Lung (tissue), 12 donors: Measurements from ENCODE around the gene MALT1. TPM values are rescaled to one million over a fixed set of nuclear protein-coding genes. Genes with fewer than 3 reads are reported as not detected.

Source experiments
- ATAC-seq: fragments of 200-7000 bp; cut with Tn5 transposase; one replicate; pipeline ENCODE4 v1.9.1; 2020; ENCODE audit warnings: moderate number of reproducible peaks; ENCODE audit not compliant: insufficient read depth, low FRiP score
- DNase-seq, 3 donors: peaks; one replicate each; pipeline ENCODE4 v3.0.0-alpha.2; 2013 to 2017
- H3K27ac ChIP-seq, 2 donors: one replicate each; pipeline ENCODE4 v1.5.1; 2013; ENCODE audit warnings: mild to moderate bottlenecking in 2 of 2, moderate library complexity in 2 of 2, control low read depth in 1 of 2, inconsistent platforms in 1 of 2, low read depth in 1 of 2, low read length in 1 of 2
- H3K27me3 ChIP-seq, 3 donors: one replicate each; pipeline ENCODE4 v1.5.1; 2013; ENCODE audit warnings: low read length in 2 of 3; ENCODE audit not compliant: control insufficient read depth in 3 of 3, insufficient read depth in 3 of 3
- H3K36me3 ChIP-seq, 4 donors: one replicate each; pipeline ENCODE4 v1.5.1; 2013; ENCODE audit warnings: low read length in 4 of 4, mild to moderate bottlenecking in 1 of 4, moderate library complexity in 1 of 4; ENCODE audit not compliant: control insufficient read depth in 4 of 4, insufficient read depth in 4 of 4
- H3K4me1 ChIP-seq, 5 donors: one replicate each; pipeline ENCODE4 v1.5.1; 2013; ENCODE audit warnings: low read length in 5 of 5, mild to moderate bottlenecking in 2 of 5, moderate library complexity in 1 of 5; ENCODE audit not compliant: control insufficient read depth in 5 of 5, insufficient read depth in 5 of 5
- H3K4me3 ChIP-seq: one replicate; pipeline ENCODE4 v1.5.1; 2013; ENCODE audit warnings: mild to moderate bottlenecking, control low read depth, moderate library complexity
- H3K9ac ChIP-seq, 2 donors: one replicate each; pipeline ENCODE4 v1.5.1; 2013; ENCODE audit warnings: low read length in 2 of 2, control low read depth in 1 of 2; ENCODE audit not compliant: insufficient read depth in 1 of 2
- H3K9me3 ChIP-seq, 4 donors: one replicate each; pipeline ENCODE4 v1.5.1; 2013; ENCODE audit warnings: low read length in 3 of 4, mild to moderate bottlenecking in 1 of 4, moderate library complexity in 1 of 4; ENCODE audit not compliant: control insufficient read depth in 4 of 4, insufficient read depth in 3 of 4
- CTCF ChIP-seq: IDR thresholded peaks from 2 replicates; pipeline ENCODE4 v1.5.1; 2012; ENCODE audit warnings: mild to moderate bottlenecking; ENCODE audit errors: control extremely low read depth, extremely low read depth
- WGBS, 2 donors: extraction: QIAGEN DNeasy Blood & Tissue Kit; methylation state at CpG; one replicate each; pipeline ENCODE4 v1.1.7; 2013; 5-methylcytosine and 5-hydroxymethylcytosine counted together
- polyA plus RNA-seq, 2 donors: library from polyadenylated mRNA; stranded (reverse); fragments of 200-250 nt; gene quantifications; one replicate each; pipeline ENCODE4 v1.2.1, GENCODE V29; 2013
- total RNA-seq, 2 donors: library from RNA; depleted of rRNA in 1 of 2; stranded (reverse); fragments of >200 nt in 1 of 2; gene quantifications; one replicate each; pipeline ENCODE4 v1.2.1, GENCODE V29; 2014 to 2021
- donor health status: control.
- donor health status: control.
- donor health status: Bipolar disorder and iron deficiency.
- donor health status: healthy.
- donor health status: DM: yes; HTN: yes; CAD: no.

MALT1 gene
- total and polyA plus RNA-seq, 4 donors, result 6.1 to 35.6 (median 12.9) TPM

GRCh38 chr18:58674159-58674558 is 2.9 kb downstream of the MALT1 start:
- no peak overlapping the region for H3K4me3 ChIP-seq
- ATAC-seq (no peak), DNase-seq (no peak)
- no peak overlapping the region for H3K27ac ChIP-seq
- H3K4me1 ChIP-seq, result peaks cover 0 to 7% (median 5%) of the 10 kb centered on the region in 5 donors
- H3K36me3 ChIP-seq, result peaks cover 0 to 2% (median 0%) of the 10 kb centered on the region in 4 donors
- no peaks in the 10 kb centered on the region for H3K9me3 ChIP-seq
- TF ChIP-seq CTCF, result no peak
- no peaks in the 10 kb centered on the region for H3K27me3 ChIP-seq
- H3K9ac ChIP-seq, result no peak overlapping the region
- WGBS, 2 donors, result 92% methylated on average over 5 of the region's 5 CpGs

GRCh38 chr18:58674863-58675472 is 3.7 kb downstream of the MALT1 start:
- Histone ChIP-seq H3K9ac (no peak overlapping the region), H3K27me3 (no peaks in the 10 kb centered on the region), H3K4me3 (no peak overlapping the region), H3K36me3 (peaks cover 0 to 2% (median 0%) of the 10 kb centered on the region in 4 donors), H3K27ac (no peak overlapping the region), H3K9me3 (no peaks in the 10 kb centered on the region), H3K4me1 (peaks cover 0 to 7% (median 6%) of the 10 kb centered on the region in 5 donors)
- DNase-seq, result no peak
- no peak for ATAC-seq
- 77 to 82% methylated on average over 3 of the region's 3 CpGs for WGBS, 2 donors
- no peak for TF ChIP-seq CTCF

- H3K4me3 ChIP-seq, result no peak overlapping the region
- WGBS, 2 donors, result 100% methylated on average over 1 of the region's 1 CpG
- peaks cover 0 to 3% (median 1%) of the 10 kb centered on the region in 4 donors for H3K36me3 ChIP-seq
- TF ChIP-seq CTCF, result no peak
- H3K9me3 ChIP-seq, result no peaks in the 10 kb centered on the region
- no peak for ATAC-seq
- H3K27ac ChIP-seq, result no peak overlapping the region
- DNase-seq, result no peak
- H3K4me1 ChIP-seq, result peaks cover 0 to 4% (median 3%) of the 10 kb centered on the region in 5 donors
- H3K9ac ChIP-seq, result no peak overlapping the region
- H3K27me3 ChIP-seq, result no peaks in the 10 kb centered on the region
Measured at GRCh38 chr18:58676270-58676669, 5.0 kb downstream of the MALT1 start.
